SIG-M5 treated with dmso at 0.1 percent for 504 hours (cell line): ENCODE measurements around the gene SCYGR6.
"Not testable (repeated sequence)": the region's sequence is repeated elsewhere in the genome, so short reads cannot be mapped to it uniquely, and the experiment has no call there.

ENCODE experiments used
- DNase-seq: peaks from one replicate; lab custom pipeline; 2025; ENCODE audit not compliant: unreplicated experiment; lab: John Stamatoyannopoulos, UW

Gene SCYGR6

GRCh38 chr2:227724394-227725039 is at the start of gene SCYGR6:
SCYGR6 (minus strand) TSS chr2:227724757; CDS start chr2:227724757, 0 bp downstream.
- DNase-seq: no peak

GRCh38 chr2:227774011-227774624 is 49.6 kb upstream of the SCYGR6 start:
- DNase-seq: no peak

DNA sequence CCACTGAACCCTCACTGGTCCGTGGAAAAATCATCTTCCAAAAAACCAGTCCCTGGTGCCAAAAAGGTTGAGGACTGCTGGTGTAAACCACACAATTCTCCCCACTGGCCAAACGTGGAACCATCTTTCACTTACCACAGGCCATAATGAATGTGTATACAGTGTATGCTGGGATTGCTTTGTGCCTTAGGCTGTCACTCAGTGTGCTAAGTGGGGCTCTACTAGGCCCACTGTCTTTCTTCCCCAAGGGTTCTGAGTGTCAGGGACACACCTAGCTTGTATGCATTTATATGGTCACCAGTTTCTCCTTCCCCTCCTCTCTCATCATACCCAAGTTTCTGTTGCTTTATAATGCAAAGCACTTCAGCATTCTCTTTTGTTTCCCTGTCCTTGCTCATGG is 48.4 kb upstream of the SCYGR6 start:
- no peak for DNase-seq

DNA sequence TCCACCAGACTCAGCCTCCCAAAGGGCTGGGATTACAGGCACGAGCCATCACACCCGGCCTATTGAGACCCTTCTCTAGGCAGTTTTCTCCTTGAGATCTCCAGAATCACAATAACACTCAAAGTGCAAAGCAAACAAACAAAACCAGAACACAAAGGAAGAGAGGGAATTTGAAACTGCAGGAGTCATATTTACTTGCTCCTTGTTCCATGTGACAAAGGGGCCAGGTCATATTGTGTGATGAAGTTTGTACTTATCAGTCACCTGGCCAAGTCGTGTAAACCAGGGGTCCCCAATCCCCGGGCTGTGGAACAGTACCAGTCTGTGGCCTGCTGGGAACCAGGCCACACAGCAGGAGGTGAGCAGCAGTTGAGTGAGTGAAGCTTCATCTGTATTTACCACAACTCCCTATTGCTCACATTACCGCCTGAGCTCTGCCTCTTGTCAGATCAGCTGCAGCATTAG is 47.7 kb upstream of the SCYGR6 start:
- no peak for DNase-seq

DNA sequence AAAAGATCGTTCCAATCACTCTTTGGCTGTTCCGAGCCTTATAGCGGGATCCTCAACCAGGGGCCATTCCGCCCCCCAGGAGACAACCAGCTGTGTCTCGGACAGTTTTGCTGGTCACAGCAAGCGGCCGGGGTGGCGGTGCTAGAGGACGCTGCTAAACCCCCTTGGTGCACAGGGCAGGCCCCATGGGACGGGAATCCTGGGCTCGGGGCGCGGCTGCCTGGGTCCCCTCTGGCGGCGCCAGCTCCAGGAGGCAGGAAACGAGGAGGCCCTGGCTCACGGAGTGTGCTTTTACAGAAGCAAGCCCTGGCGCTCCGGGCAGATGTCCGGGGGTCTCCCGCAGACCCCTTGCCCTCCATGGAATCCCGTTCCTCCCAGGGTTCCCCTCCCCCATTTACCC is 43.3 kb upstream of the SCYGR6 start:
- no peak for DNase-seq

DNA sequence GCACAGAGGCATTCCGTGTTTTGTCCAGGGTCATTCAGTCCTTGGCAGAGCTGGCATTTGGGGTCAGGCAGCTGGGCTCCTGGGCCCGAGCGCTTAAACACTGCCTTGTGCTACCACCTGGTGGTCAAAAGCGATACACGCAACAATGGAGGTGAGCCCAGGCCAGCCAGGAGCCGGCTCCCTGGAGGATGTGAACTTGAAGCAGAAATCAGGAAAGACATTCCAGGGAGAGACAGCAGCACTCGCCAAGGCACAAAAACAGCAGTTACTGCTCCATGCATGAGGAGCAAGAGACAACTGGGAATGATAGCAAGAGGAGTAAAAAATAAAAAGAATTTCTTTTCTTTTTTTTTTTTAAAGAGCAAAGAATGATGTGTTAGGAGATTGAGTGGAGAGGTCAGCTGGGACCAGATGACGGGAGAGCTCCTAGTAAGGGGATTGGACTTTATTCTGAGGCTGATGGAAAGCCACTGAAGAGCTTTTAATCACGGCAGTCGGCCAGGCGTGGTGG is 41.9 kb upstream of the SCYGR6 start:
- peak; percentile 54 for DNase-seq

DNA sequence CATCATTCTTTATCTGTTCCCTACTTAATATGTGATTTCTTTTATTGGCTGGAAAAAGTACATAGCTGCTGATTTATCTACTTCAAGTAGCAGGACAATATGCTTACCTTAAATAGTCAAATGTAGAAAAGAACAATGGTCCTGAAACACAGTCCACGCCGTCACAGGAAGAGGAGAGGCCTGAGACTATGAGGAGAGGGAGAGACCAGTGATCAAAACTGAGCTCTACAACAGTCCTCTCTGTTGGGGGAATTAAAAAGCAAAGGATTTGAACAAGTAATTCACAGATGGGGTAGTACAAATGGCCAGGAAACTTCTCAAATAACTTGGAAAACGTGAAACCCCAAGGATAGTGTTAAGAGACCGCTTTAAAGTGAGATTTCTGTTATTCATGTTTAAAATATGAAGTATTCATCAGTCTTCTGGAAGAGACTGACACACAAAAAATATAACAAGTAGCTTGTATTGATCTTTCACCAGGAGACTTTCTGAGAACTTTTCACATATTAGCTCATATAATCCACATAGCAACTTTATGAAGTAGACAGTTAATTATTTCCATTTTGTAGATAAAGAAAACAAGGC is 41.3 kb upstream of the SCYGR6 start:
- no peak for DNase-seq

DNA sequence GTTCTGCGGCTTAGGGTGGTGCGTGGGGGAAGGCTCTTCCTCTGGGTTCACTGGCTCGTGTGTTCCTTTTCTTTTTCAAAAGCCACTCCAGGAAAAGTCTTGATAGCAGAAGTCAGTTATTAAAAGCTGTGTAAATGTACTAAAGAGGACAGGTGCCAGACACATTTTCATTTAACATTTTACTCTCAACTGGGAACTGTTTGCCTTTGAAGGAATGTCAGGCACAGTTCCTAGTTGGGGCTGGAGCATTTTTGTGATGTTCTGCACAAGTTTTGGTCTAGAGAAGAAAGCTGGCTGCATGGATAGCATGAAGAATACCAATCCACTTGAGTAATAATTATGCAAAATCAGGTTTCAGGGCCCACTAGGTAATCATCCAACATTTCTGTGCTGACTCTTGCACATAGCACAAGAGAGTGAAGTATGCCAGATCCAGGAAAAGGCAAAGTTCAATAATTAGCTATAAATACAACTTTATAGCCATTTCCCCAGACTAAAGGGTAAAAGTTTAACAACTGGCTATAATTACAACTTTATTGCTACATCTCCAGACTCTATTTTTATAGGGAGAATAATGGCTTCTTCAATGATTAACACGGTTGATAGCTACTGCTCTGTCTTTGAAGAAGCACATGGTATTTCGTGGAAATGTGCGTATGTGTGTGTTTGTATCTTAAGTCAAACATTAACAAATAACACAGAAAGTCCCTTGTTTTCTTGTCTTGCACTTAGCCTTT is 37.4 kb upstream of the SCYGR6 start:
- no peak for DNase-seq

DNA sequence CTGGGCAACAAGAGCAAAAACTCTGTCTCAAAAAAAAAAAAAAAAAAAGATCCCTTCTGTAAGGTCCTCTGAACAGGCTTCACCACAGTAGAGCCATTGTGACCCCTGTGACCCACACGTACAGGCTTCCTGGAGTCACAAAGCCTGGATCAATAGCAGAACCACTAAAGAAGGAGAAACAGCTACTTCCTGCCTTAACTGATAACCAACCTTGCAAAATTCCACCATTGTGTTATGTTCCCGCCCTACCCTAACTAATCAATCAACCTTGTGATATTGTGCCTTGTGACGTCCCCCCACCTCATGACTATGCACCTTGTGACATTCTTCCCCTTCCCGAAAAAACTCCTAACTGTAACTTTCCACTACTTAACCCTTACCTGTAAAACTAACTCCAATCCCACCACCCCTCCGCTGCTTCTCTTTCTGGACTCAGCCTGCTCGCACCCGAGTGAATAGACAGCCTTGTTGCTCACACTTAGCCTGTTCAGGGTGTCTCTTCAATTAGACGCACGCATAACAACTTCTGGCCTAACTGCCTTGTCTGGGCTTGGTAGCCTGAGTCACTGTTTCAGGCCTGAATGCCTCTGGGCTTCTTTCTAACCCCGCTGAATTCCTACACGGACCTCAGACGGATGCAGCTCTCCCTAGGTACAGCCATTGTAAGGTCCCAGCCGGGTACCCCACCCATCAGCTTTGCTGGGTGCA is 35.0 kb upstream of the SCYGR6 start:
- no peak for DNase-seq

GRCh38 chr2:227756261-227756660 is 31.7 kb upstream of the SCYGR6 start:
- DNase-seq: not testable (repeated sequence)

GRCh38 chr2:227748079-227748478 is 23.5 kb upstream of the SCYGR6 start:
- no peak for DNase-seq

DNA sequence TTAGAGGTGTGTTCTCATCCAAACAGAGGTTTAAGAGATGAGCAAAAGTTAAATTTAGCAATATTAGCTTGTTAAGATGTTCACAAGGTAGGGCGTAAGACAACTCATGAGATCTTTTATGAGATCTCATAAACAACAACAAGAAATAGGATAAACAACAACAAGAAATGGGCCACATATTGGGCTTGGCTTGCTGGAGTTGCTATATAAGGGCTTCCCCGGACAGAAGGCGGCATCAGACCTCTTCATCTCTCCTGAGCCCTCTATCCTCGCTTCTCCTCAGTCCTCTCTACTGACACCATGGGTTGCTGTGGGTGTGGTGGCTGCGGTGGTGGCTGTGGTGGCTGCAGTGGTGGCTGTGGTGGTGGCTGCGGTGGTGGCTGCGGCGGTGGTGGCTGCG is 21.0 kb upstream of the SCYGR6 start, which contains the start of gene SCYGR8:
Gene SCYGR8, plus strand, starts transcription at position 301 of the 400 bp plus-strand sequence. Its CDS starts 0 bp downstream, at position 301.
- DNase-seq: no peak

DNA sequence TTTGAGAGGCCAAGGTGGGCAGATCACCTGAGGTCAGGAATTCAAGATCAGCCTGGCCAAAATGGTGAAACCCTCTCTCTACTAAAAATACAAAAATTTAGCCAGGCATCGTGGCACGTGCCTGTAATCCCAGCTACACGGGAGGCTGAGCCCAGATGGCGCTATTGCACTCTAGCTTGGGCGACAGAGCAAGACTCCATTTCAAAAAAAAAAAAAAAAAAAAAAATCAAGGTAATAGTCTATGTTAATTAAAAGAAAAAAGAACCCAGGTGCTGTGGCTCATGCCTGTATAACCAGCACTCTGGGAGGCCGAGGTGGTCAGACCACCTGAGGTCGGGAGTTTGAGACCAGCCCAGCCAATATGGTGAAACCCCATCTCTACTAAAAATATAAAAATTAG is 16.1 kb upstream of the SCYGR6 start:
- DNase-seq: not testable (repeated sequence)

- DNase-seq: no peak
Observed at GRCh38 chr2:227739351-227739750, 14.8 kb upstream of the SCYGR6 start.

- no peak for DNase-seq
Observed at GRCh38 chr2:227728035-227728434, 3.5 kb upstream of the SCYGR6 start, which contains the start of gene SCYGR7. SCYGR7 (plus strand) TSS chr2:227728335; CDS start chr2:227728335, 0 bp downstream.

GRCh38 chr2:227722821-227723220 is 1.7 kb downstream of the SCYGR6 start:
- not testable (repeated sequence) for DNase-seq

DNA sequence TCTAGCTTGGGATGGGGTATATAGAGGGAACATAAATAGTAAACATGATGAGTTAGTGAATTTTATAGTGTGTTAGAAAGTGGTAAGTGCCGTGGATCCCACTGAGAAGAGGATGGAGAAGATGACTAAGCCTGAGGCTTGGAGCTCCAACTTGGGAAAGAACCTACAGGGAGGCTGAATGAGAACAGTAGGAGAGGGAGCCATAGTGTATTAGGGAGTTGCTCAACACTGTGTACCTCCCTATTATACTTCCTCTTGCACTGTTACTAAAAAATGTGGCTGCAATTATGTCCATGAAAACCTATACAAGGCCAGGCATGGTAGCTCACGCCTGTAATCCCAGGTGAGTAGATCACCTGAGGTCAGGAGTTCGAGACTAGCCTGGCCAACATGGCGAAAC is 3.9 kb downstream of the SCYGR6 start:
- no peak for DNase-seq

DNA sequence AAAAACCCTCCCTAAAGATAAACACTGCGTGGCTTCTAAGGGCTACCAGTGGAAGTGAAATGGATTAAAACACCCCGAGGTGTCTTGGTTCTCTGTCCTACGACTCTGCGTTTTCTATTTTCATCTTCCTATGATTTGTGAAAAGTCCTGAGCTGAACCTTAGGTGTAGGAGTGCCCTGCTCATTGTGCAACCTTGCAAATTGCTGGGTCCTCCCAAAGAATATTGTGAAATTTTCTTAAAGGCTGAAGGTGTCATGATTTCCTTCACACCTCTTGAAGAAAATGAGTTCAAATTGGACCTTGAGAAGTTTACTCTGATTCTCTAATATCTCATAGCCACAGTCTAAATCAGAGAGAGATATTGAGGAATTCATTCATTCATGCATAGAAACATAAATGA is 4.9 kb downstream of the SCYGR6 start:
- DNase-seq: no peak

GRCh38 chr2:227717687-227718567 is 6.6 kb downstream of the SCYGR6 start, which contains the start of gene SLC19A3:
SLC19A3 (minus strand) TSS chr2:227718028; CDS start chr2:227702318, 15,710 bp downstream.
- DNase-seq: no peak

DNA sequence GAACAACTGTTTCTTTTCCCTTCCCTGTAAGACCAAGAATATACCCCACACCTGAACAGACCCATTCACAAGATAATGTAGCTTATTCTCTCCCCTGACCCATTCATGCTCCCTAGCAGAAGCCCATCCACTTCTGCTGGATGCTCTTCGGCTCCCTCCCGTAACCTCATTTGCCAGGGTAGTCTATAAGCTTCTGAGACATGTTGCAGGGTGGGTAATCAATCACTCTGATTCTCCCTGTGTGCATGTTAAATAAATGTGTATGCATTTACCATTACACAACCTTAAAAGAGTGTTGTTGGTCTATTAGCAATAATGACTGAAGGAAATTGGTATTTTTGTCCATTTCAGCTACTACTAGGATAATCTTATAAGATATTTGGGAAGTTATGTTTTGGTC is 8.1 kb downstream of the SCYGR6 start:
- DNase-seq: no peak
